GM18520 (cell line): ENCODE measurements around the gene GRIN2C.

Source experiments
- ATAC-seq: cut with Tn5 transposase; IDR thresholded peaks from one replicate; pipeline ENCODE4 v1.9.1; 2021; ENCODE audit not compliant: unreplicated experiment

GRIN2C gene

GRCh38 chr17:74850310-74850709, 9.4 kb downstream of the GRIN2C start:
- no peak for ATAC-seq

- no peak for ATAC-seq
These were observed 10.9 kb downstream of the GRIN2C start for GRCh38 chr17:74848656-74849399.

GRCh38 chr17:74846621-74847020, 13.1 kb downstream of the GRIN2C start:
- no peak for ATAC-seq

GRCh38 chr17:74843352-74843627, 16.4 kb downstream of the GRIN2C start:
- ATAC-seq, result no peak

GRCh38 chr17:74842599-74843351, 16.9 kb downstream of the GRIN2C start:
- ATAC-seq, result no peak

- ATAC-seq, result no peak
These were observed 17.5 kb downstream of the GRIN2C start for GRCh38 chr17:74842146-74842598.

GRCh38 chr17:74840989-74841666, 18.6 kb downstream of the GRIN2C start:
- ATAC-seq, result no peak

GRCh38 chr17:74839990-74840852, 19.5 kb downstream of the GRIN2C start:
- ATAC-seq, result no peak

- ATAC-seq, result no peak
These were observed 21.4 kb downstream of the GRIN2C start for GRCh38 chr17:74838274-74838673.

- ATAC-seq, result no peak
These were observed 22.8 kb downstream of the GRIN2C start for GRCh38 chr17:74836691-74837467.

- ATAC-seq, result no peak
These were observed 23.5 kb downstream of the GRIN2C start for GRCh38 chr17:74836191-74836590.

- no peak for ATAC-seq
These were observed 25.9 kb downstream of the GRIN2C start for GRCh38 chr17:74833501-74834377.

- no peak for ATAC-seq
These were observed 27.3 kb downstream of the GRIN2C start for GRCh38 chr17:74832421-74832820.

- ATAC-seq, result no peak
These were observed 28.1 kb downstream of the GRIN2C start for GRCh38 chr17:74831444-74832146.

GRCh38 chr17:74830861-74831260, 28.8 kb downstream of the GRIN2C start:
- ATAC-seq, result no peak

GRCh38 chr17:74827800-74828199, 31.9 kb downstream of the GRIN2C start:
- no peak for ATAC-seq

GRCh38 chr17:74825952-74826719, 33.5 kb downstream of the GRIN2C start:
- no peak for ATAC-seq
